SK-N-SH treated with all-trans-retinoic acid at 6 μM for 48 hours (cell line): ENCODE measurements around the gene ABHD17C.

Experiments used
- ATAC-seq: fragments of 200-7000 bp; cut with Tn5 transposase; 3 replicates; pipeline ENCODE4 v1.9.1; 2020; ENCODE audit warnings: mild to moderate bottlenecking, moderate library complexity
- ARNTL ChIP-seq: fragments of 450-650 bp; formaldehyde crosslinking; IDR thresholded peaks from 2 replicates; pipeline ENCODE4 v1.5.0; 2020; ENCODE audit warnings: low read depth, mild to moderate bottlenecking, moderate library complexity, borderline replicate concordance
- BACH2 ChIP-seq: fragments of 250-450 bp; sonication (Bioruptor Pico); IDR thresholded peaks from 2 replicates; pipeline ENCODE4 v1.9.0; 2021; ENCODE audit warnings: mild to moderate bottlenecking, borderline replicate concordance
- CSDC2 ChIP-seq: fragments of 250-450 bp; sonication (Bioruptor Pico); IDR thresholded peaks from 2 replicates; pipeline ENCODE4 v1.5.0; 2020; ENCODE audit warnings: mild to moderate bottlenecking, moderate library complexity
- ESRRG ChIP-seq: fragments of 250-450 bp; sonication (Bioruptor Pico); IDR thresholded peaks from 2 replicates; pipeline ENCODE4 v1.6.1; 2021; ENCODE audit warnings: mild to moderate bottlenecking
- GLIS3 ChIP-seq: fragments of 250-450 bp; sonication (Bioruptor Pico); IDR thresholded peaks from 2 replicates; pipeline ENCODE4 v1.5.0; 2020; ENCODE audit warnings: mild to moderate bottlenecking, moderate library complexity
- RARB ChIP-seq: fragments of 250-450 bp; sonication (Bioruptor Pico); IDR thresholded peaks from 2 replicates; pipeline ENCODE4 v1.8.0; 2021; ENCODE audit warnings: mild to moderate bottlenecking, moderate library complexity
- SNAI2 ChIP-seq: fragments of 250-450 bp; sonication (Bioruptor Pico); IDR thresholded peaks from 2 replicates; pipeline ENCODE4 v1.5.0; 2020; ENCODE audit warnings: mild to moderate bottlenecking, moderate library complexity
- TCF4 ChIP-seq: fragments of 250-450 bp; sonication (Bioruptor Pico); IDR thresholded peaks from 2 replicates; pipeline ENCODE4 v1.8.0; 2021; ENCODE audit warnings: mild to moderate bottlenecking, moderate library complexity, borderline replicate concordance
- ZC3H10 ChIP-seq: fragments of 250-450 bp; sonication (Bioruptor Pico); IDR thresholded peaks from 2 replicates; pipeline ENCODE4 v1.5.1; 2021; ENCODE audit warnings: mild to moderate bottlenecking, moderate library complexity
- ZFP3 ChIP-seq: fragments of 250-450 bp; sonication (Bioruptor Pico); IDR thresholded peaks from 2 replicates; pipeline ENCODE4 v1.5.0; 2020; ENCODE audit warnings: mild to moderate bottlenecking, moderate library complexity
- ZNF565 ChIP-seq: fragments of 450-650 bp; formaldehyde crosslinking; conservative IDR thresholded peaks from 2 replicates; pipeline ENCODE4 v1.5.0; 2020; ENCODE audit warnings: low read depth, mild to moderate bottlenecking, moderate library complexity
- ZNF70 ChIP-seq: fragments of 450-650 bp; formaldehyde crosslinking; IDR thresholded peaks from 2 replicates; pipeline ENCODE4 v1.5.0; 2020; ENCODE audit warnings: mild to moderate bottlenecking, moderate library complexity
- TF ChIP-seq, protein P1 (sequence below): fragments of 250-450 bp; sonication (Bioruptor Pico); IDR thresholded peaks from 2 replicates; pipeline ENCODE4 v1.5.1; 2021; ENCODE audit warnings: mild to moderate bottlenecking, moderate library complexity
- TF ChIP-seq, protein P2 (sequence below): fragments of 250-450 bp; sonication (Bioruptor Pico); IDR thresholded peaks from 2 replicates; pipeline ENCODE4 v1.5.1; 2020; ENCODE audit warnings: low read depth, mild to moderate bottlenecking, moderate library complexity
- TF ChIP-seq, protein P3 (sequence below): fragments of 250-450 bp; sonication (Bioruptor Pico); IDR thresholded peaks from 2 replicates; pipeline ENCODE4 v1.8.0; 2020; ENCODE audit warnings: mild to moderate bottlenecking, moderate library complexity, borderline replicate concordance
- TF ChIP-seq, protein P4 (sequence below): fragments of 250-450 bp; sonication (Bioruptor Pico); IDR thresholded peaks from 2 replicates; pipeline ENCODE4 v1.8.0; 2021; ENCODE audit warnings: low read depth, mild to moderate bottlenecking, moderate library complexity, borderline replicate concordance
- TF ChIP-seq, protein P5 (sequence below): fragments of 250-450 bp; sonication (Bioruptor Pico); IDR thresholded peaks from 2 replicates; pipeline ENCODE4 v1.5.0; 2020; ENCODE audit warnings: mild to moderate bottlenecking, moderate library complexity

ABHD17C gene

DNA sequence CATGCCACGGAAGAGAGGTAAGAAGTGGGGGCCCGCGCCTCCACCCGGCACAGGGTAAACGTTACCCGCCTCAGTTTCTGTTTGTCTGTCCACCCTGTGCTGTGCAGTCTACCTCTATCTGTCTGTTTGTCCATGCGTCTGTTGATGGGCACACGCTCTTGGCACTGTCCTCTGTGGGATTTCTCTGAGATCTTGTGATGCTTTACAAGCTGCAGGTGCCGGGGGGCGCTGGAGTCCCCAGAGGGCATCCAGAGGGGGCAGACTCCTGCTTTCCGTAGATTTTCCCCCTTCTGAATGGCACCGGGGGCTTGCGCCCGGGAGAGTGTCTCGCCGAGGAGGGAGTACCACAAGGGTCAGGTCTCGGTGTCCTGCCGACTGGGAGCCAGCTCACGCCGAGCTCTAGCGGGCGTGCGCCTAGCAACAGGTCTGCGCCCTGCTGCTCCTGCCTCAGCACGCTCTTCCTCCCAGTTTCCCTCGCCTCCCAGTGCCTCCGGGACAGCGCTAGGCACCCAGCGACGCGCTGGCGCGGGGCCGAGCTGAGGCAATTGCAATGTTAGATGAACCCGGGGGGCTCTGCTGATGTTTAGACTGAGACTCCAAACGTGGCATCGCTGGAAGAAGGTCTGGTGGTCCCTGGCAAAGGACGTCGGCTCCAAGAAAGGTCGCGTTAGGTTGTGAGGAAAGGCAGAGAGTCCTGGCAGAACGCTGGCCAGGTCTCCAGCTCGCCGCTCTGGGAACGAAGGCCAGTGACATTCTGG lies 84.7 kb downstream of the ABHD17C start:
- peak; percentile 56 for ATAC-seq

DNA sequence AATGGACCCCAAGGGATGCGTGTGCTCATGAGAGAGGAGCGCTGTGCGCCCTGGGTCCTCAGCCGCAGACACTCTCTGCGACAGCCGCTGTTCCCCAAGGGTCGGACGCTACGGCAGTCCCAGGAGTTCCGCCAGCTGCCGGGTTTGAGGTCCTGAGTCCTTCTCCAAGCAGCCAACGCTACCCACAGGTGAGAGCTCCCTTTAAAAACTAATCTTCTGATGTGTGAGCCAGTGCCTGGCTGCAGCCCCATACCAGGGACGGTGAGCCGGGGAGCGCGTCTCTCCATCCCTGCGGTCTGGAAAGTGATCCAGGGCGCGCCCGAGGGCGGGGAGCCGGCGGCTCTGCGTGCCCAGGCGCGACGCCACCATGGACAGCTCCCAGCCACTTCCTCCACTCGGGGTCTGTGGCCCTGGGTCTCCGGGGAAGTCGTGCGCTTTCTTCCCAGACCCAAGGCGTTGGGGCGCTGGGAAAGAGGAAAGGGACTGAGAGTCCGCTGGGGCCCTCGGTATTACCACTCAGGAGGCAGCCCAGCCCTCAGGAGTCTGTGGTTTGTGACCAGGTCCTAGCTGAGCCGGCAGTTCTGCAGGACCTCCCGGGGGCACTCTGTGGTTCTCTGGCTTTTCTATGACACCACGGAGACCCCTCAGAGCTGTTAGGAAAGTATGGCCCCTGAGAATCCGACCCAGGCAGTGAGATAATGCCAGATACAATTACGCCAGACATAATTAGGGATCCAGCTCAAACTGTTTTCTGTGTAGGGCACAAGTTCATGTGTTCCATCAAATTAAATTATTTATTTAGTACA lies 85.5 kb downstream of the ABHD17C start:
- peak; percentile 48 for ATAC-seq

More for the DNA sequence above, 84.7 kb downstream of the ABHD17C start:
- no peak for TF ChIP-seq ZC3H10 (CRISPR knock-in tag)
- TF ChIP-seq, protein P1, sequence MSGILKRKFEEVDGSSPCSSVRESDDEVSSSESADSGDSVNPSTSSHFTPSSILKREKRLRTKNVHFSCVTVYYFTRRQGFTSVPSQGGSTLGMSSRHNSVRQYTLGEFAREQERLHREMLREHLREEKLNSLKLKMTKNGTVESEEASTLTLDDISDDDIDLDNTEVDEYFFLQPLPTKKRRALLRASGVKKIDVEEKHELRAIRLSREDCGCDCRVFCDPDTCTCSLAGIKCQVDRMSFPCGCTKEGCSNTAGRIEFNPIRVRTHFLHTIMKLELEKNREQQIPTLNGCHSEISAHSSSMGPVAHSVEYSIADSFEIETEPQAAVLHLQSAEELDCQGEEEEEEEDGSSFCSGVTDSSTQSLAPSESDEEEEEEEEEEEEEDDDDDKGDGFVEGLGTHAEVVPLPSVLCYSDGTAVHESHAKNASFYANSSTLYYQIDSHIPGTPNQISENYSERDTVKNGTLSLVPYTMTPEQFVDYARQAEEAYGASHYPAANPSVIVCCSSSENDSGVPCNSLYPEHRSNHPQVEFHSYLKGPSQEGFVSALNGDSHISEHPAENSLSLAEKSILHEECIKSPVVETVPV (CRISPR knock-in tag): no peak
- no peak for TF ChIP-seq BACH2 (CRISPR knock-in tag)
- TF ChIP-seq ARNTL: no peak
- no peak for TF ChIP-seq GLIS3
- TF ChIP-seq, protein P2, sequence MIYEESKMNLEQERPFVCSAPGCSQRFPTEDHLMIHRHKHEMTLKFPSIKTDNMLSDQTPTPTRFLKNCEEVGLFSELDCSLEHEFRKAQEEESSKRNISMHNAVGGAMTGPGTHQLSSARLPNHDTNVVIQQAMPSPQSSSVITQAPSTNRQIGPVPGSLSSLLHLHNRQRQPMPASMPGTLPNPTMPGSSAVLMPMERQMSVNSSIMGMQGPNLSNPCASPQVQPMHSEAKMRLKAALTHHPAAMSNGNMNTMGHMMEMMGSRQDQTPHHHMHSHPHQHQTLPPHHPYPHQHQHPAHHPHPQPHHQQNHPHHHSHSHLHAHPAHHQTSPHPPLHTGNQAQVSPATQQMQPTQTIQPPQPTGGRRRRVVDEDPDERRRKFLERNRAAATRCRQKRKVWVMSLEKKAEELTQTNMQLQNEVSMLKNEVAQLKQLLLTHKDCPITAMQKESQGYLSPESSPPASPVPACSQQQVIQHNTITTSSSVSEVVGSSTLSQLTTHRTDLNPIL (CRISPR knock-in tag): no peak
- no peak for TF ChIP-seq CSDC2 (CRISPR knock-in tag)

More for the DNA sequence above, 85.5 kb downstream of the ABHD17C start:
- TF ChIP-seq ZNF565 (CRISPR knock-in tag) (no peak), RARB (CRISPR knock-in tag) (no peak), ZC3H10 (CRISPR knock-in tag) (no peak), SNAI2 (CRISPR knock-in tag) (0 out of 2 replicates have a peak, but pooled peaks have one; percentile 24), ZFP3 (CRISPR knock-in tag) (0 out of 2 replicates have a peak, but pooled peaks have one; percentile 33), BACH2 (CRISPR knock-in tag) (no peak), CSDC2 (CRISPR knock-in tag) (no peak), GLIS3 (no peak), ESRRG (CRISPR knock-in tag) (no peak), ZNF70 (no peak), TCF4 (no peak)
- TF ChIP-seq, protein P3, sequence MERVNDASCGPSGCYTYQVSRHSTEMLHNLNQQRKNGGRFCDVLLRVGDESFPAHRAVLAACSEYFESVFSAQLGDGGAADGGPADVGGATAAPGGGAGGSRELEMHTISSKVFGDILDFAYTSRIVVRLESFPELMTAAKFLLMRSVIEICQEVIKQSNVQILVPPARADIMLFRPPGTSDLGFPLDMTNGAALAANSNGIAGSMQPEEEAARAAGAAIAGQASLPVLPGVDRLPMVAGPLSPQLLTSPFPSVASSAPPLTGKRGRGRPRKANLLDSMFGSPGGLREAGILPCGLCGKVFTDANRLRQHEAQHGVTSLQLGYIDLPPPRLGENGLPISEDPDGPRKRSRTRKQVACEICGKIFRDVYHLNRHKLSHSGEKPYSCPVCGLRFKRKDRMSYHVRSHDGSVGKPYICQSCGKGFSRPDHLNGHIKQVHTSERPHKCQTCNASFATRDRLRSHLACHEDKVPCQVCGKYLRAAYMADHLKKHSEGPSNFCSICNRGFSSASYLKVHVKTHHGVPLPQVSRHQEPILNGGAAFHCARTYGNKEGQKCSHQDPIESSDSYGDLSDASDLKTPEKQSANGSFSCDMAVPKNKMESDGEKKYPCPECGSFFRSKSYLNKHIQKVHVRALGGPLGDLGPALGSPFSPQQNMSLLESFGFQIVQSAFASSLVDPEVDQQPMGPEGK: no peak
- TF ChIP-seq, protein P4, sequence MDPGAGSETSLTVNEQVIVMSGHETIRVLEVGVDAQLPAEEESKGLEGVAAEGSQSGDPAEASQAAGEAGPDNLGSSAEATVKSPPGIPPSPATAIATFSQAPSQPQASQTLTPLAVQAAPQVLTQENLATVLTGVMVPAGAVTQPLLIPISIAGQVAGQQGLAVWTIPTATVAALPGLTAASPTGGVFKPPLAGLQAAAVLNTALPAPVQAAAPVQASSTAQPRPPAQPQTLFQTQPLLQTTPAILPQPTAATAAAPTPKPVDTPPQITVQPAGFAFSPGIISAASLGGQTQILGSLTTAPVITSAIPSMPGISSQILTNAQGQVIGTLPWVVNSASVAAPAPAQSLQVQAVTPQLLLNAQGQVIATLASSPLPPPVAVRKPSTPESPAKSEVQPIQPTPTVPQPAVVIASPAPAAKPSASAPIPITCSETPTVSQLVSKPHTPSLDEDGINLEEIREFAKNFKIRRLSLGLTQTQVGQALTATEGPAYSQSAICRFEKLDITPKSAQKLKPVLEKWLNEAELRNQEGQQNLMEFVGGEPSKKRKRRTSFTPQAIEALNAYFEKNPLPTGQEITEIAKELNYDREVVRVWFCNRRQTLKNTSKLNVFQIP: no peak
- TF ChIP-seq, protein P5, sequence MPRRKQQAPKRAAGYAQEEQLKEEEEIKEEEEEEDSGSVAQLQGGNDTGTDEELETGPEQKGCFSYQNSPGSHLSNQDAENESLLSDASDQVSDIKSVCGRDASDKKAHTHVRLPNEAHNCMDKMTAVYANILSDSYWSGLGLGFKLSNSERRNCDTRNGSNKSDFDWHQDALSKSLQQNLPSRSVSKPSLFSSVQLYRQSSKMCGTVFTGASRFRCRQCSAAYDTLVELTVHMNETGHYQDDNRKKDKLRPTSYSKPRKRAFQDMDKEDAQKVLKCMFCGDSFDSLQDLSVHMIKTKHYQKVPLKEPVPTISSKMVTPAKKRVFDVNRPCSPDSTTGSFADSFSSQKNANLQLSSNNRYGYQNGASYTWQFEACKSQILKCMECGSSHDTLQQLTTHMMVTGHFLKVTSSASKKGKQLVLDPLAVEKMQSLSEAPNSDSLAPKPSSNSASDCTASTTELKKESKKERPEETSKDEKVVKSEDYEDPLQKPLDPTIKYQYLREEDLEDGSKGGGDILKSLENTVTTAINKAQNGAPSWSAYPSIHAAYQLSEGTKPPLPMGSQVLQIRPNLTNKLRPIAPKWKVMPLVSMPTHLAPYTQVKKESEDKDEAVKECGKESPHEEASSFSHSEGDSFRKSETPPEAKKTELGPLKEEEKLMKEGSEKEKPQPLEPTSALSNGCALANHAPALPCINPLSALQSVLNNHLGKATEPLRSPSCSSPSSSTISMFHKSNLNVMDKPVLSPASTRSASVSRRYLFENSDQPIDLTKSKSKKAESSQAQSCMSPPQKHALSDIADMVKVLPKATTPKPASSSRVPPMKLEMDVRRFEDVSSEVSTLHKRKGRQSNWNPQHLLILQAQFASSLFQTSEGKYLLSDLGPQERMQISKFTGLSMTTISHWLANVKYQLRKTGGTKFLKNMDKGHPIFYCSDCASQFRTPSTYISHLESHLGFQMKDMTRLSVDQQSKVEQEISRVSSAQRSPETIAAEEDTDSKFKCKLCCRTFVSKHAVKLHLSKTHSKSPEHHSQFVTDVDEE (CRISPR knock-in tag): no peak
- TF ChIP-seq, protein P2 (CRISPR knock-in tag): no peak
- TF ChIP-seq, protein P1 (CRISPR knock-in tag): no peak
